Ovary (tissue), 3 donors: ENCODE measurements around the gene SHB.

ENCODE experiments used
- CTCF ChIP-seq, 3 donors: fragments of 450-650 bp in 2 of 3; fragments of 200-600 bp in 1 of 3; IDR thresholded peaks; one replicate each; pipeline versions ENCODE4 v1.5.1 to v1.8.0; 2016 to 2022; ENCODE audit warnings: antibody characterized with exemption in 3 of 3, mild to moderate bottlenecking in 1 of 3
- EP300 ChIP-seq: sonication (generic); formaldehyde crosslinking; IDR thresholded peaks from one replicate; pipeline ENCODE4 v1.6.1; 2017; ENCODE audit warnings: antibody characterized with exemption
- POLR2A ChIP-seq: fragments of 450-650 bp; IDR thresholded peaks from one replicate; pipeline ENCODE4 v1.6.1; 2017; ENCODE audit warnings: antibody characterized with exemption, mild to moderate bottlenecking, moderate library complexity
- donor health status: DM: no; HTN: no; CAD: no.

- TF ChIP-seq CTCF (IDR thresholded peaks at IDR 0.05) (no peak), POLR2A (no peak), EP300 (no peak)
Observed at GRCh38 chr9:38061326-38061977, 7.6 kb downstream of the SHB start.
